Measurements from ENCODE around the gene ENG. TPM values are rescaled to one million over a fixed set of nuclear protein-coding genes. Genes with fewer than 3 reads are reported as not detected.

Gene ENG
- polyA plus RNA-seq, 1 of the 3 experiments (the other 2 are of a cell fraction), result 18.8 TPM

DNA sequence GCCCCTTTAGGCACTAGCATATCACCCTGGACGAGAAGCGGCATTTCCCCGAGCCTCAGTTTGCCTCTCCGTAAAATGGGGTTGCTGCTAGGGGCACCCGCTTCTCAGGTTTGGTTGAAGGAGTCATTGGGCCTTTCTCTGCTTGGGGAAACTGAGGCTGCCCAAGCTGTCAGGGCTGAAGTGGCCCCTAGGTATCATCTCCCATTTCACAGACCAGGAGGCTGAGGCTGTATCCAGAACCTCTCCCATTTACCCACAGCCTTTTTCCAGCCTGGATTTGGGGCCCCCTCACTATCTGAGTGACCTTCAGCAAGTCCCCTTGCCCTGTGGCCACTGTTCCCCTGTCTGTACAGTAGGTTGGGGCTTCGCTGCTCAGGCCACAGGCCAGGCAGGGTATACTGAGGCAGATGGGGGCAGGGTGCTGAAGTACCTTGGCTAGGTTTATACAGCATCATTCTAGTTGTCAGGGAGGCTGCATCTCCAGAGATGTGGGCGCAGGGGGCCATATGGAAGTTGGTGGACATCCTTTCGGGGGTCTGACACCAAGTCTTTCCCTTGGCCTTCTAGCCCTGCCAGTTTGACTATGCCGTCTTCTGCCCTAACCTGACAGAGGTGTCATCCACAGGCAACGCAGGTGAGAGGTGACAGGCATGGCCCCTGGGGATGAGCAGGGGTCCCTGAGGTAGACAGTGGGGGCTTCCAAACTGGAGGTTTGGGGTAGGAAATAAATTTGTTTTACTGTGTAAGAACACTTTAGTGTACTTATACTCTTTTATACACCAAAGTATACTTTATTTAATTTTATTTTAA, 43.9 kb downstream of the ENG start:
- Histone ChIP-seq H4K20me1 (ENCODE audit: insufficient read depth) (no peaks in the 10 kb centered on the region), H3K27me3 (ENCODE audit: insufficient read depth) (no peaks in the 10 kb centered on the region), H2AFZ (ENCODE audit: low read depth) (no peak overlapping the region), H3K9me3 (no peaks in the 10 kb centered on the region), H3K4me2 (no peak overlapping the region), H3F3A (replicated peaks; ENCODE audit: insufficient read depth) (peaks cover 8% of the 10 kb centered on the region), H3K4me1 (ENCODE audit: control insufficient read depth in 1 of 2, insufficient read depth in 2 of 2, low read depth in 1 of 2, low read length in 1 of 2) (peaks cover 0 to 12% of the 10 kb centered on the region in 2 experiments; a peak in 1 of 4 replicates), H3K79me2 (ENCODE audit: insufficient read depth) (peaks cover 12% of the 10 kb centered on the region), H3K4me3 (ENCODE audit: low read depth in 2 of 2, low read length in 1 of 2) (no peak overlapping the region), H3K9me2 (no peaks in the 10 kb centered on the region), H3K9ac (no peak overlapping the region), H3K36me3 (replicated peaks in 1 of 2; ENCODE audit: control insufficient read depth in 1 of 2, insufficient read depth in 2 of 2, low read length in 1 of 2) (peaks cover 30 to 50% of the 10 kb centered on the region in 2 experiments), H3K27ac (ENCODE audit: low read depth in 2 of 2, low read length in 1 of 2) (no peak overlapping the region)
- ChIA-PET POLR2A (no interaction called here), CTCF (no interaction called here)
- TF ChIP-seq EP300 (IDR thresholded peaks at IDR 0.05; ENCODE audit: borderline replicate concordance in 1 of 2, low read depth in 1 of 2, low read length in 1 of 2), result no peak
- TF ChIP-seq MXI1 (IDR thresholded peaks at IDR 0.05; ENCODE audit: low read depth, low read length), result no peak
- TF ChIP-seq ZBTB33 (IDR thresholded peaks at IDR 0.05; ENCODE audit: borderline replicate concordance, low read depth), result no peak
- no peak for TF ChIP-seq POLR2AphosphoS5 (IDR thresholded peaks at IDR 0.05; ENCODE audit: low read depth, low read length)
- DNase-seq, result no peak
- 95% methylated on average over 8 of the region's 10 CpGs for WGBS (ENCODE audit: low lambda C conversion rate)

DNA sequence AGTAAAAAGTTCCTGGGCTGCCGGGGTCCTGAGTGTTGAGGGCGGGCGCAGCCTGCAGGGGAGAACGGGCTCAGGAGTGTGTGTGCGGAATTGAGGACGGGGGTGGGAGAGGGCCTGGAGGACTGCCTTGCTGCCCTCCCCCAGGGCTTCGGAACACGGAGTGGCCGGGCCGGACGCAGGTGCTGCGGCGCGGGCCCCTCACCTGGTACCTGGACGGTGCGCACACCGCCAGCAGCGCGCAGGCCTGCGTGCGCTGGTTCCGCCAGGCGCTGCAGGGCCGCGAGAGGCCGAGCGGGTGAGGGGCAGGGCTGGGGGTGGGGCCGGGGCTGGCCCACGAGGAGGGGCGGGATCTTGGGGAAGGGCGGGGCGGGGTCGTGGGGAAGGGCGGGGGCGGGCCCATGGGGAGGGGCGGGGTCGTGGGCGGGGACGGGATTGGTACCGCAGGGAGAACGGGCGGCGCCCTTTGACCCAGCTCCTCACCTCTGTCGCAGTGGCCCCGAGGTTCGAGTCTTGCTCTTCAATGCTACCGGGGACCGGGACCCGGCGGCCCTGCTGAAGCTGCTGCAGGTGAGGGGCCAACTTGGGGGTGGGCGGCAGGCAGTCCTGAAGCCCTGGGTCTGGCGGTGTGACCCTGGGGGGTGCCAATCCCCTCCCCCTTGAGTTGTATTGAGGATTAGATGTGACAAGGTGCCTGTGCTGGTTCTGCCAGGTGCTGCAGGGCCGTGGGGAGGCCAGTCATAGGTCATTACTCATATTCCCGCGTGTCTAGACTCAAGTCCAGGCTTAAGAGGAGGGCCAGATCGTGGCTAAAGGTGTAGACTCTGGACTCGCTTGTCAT, 44.7 kb downstream of the ENG start:
- peaks cover 38 to 45% of the 10 kb centered on the region in 2 experiments for H3K36me3 ChIP-seq (replicated peaks in 1 of 2; ENCODE audit: control insufficient read depth in 1 of 2, insufficient read depth in 2 of 2, low read length in 1 of 2)
- POLR2A ChIA-PET, result no interaction called here
- TF ChIP-seq EZH2phosphoT487 (IDR thresholded peaks at IDR 0.05; ENCODE audit: borderline replicate concordance, low read depth) (no peak), SMC3 (IDR thresholded peaks at IDR 0.05; ENCODE audit: low read depth, low read length) (no peak), ZBTB33 (IDR thresholded peaks at IDR 0.05; ENCODE audit: borderline replicate concordance, low read depth) (no peak), FOSL2 (IDR thresholded peaks at IDR 0.05; ENCODE audit: borderline replicate concordance, low read depth) (no peak), TEAD4 (IDR thresholded peaks at IDR 0.05; ENCODE audit: borderline replicate concordance, insufficient read depth) (no peak), USF1 (IDR thresholded peaks at IDR 0.05; ENCODE audit: borderline replicate concordance, low read depth) (no peak), RFX5 (IDR thresholded peaks at IDR 0.05; ENCODE audit: low read length) (no peak), SIN3A (IDR thresholded peaks at IDR 0.05; ENCODE audit: borderline replicate concordance, low read depth, low read length) (no peak), YY1 (IDR thresholded peaks at IDR 0.05; ENCODE audit: low read depth) (no peak), POLR2AphosphoS5 (IDR thresholded peaks at IDR 0.05; ENCODE audit: low read depth, low read length) (no peak), EP300 (IDR thresholded peaks at IDR 0.05; ENCODE audit: borderline replicate concordance in 1 of 2, low read depth in 1 of 2, low read length in 1 of 2) (no peak), FOXJ3 (CRISPR knock-in tag; IDR thresholded peaks at IDR 0.05) (no peak), TCF12 (IDR thresholded peaks at IDR 0.05) (no peak), GABPA (IDR thresholded peaks at IDR 0.05; ENCODE audit: low read depth) (no peak), RXRA (IDR thresholded peaks at IDR 0.05; ENCODE audit: borderline replicate concordance, low read depth) (no peak)
- TF ChIP-seq, protein P1, sequence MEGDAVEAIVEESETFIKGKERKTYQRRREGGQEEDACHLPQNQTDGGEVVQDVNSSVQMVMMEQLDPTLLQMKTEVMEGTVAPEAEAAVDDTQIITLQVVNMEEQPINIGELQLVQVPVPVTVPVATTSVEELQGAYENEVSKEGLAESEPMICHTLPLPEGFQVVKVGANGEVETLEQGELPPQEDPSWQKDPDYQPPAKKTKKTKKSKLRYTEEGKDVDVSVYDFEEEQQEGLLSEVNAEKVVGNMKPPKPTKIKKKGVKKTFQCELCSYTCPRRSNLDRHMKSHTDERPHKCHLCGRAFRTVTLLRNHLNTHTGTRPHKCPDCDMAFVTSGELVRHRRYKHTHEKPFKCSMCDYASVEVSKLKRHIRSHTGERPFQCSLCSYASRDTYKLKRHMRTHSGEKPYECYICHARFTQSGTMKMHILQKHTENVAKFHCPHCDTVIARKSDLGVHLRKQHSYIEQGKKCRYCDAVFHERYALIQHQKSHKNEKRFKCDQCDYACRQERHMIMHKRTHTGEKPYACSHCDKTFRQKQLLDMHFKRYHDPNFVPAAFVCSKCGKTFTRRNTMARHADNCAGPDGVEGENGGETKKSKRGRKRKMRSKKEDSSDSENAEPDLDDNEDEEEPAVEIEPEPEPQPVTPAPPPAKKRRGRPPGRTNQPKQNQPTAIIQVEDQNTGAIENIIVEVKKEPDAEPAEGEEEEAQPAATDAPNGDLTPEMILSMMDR (IDR thresholded peaks at IDR 0.05), result no peak

More for the DNA sequence above, 44.7 kb downstream of the ENG start:
- Histone ChIP-seq H3K9ac (no peak overlapping the region), H3K9me3 (no peaks in the 10 kb centered on the region), H3K4me3 (ENCODE audit: low read depth in 2 of 2, low read length in 1 of 2) (no peak overlapping the region), H2AFZ (ENCODE audit: low read depth) (no peak overlapping the region), H3K27me3 (ENCODE audit: insufficient read depth) (no peaks in the 10 kb centered on the region), H4K20me1 (ENCODE audit: insufficient read depth) (no peaks in the 10 kb centered on the region), H3K4me1 (ENCODE audit: control insufficient read depth in 1 of 2, insufficient read depth in 2 of 2, low read depth in 1 of 2, low read length in 1 of 2) (peaks cover 0 to 12% of the 10 kb centered on the region in 2 experiments; a peak in 1 of 4 replicates), H3K4me2 (no peak overlapping the region), H3F3A (replicated peaks; ENCODE audit: insufficient read depth) (peaks cover 8% of the 10 kb centered on the region), H3K27ac (ENCODE audit: low read depth in 2 of 2, low read length in 1 of 2) (no peak overlapping the region), H3K9me2 (no peaks in the 10 kb centered on the region), H3K79me2 (ENCODE audit: insufficient read depth) (peaks cover 20% of the 10 kb centered on the region)
- CTCF ChIA-PET, result interaction anchor here (1.2 to 1.5 kb wide), 2 partner anchors 25 to 60 kb away, joined by 3 to 6 read pairs; no protein-coding TSS in a partner anchor
- 74% methylated on average over 24 of the region's 57 CpGs for WGBS (ENCODE audit: low lambda C conversion rate)
- peak; percentile 89 for DNase-seq

All from SK-N-SH (cell line).